C1 segment of cervical spinal cord (tissue), 14 donors: ENCODE results near the gene HOXD12.

Experiments used
- DNase-seq, 14 donors: peaks; one replicate each; lab custom pipeline; 2025; lab: John Stamatoyannopoulos, UW

Gene HOXD12

DNA sequence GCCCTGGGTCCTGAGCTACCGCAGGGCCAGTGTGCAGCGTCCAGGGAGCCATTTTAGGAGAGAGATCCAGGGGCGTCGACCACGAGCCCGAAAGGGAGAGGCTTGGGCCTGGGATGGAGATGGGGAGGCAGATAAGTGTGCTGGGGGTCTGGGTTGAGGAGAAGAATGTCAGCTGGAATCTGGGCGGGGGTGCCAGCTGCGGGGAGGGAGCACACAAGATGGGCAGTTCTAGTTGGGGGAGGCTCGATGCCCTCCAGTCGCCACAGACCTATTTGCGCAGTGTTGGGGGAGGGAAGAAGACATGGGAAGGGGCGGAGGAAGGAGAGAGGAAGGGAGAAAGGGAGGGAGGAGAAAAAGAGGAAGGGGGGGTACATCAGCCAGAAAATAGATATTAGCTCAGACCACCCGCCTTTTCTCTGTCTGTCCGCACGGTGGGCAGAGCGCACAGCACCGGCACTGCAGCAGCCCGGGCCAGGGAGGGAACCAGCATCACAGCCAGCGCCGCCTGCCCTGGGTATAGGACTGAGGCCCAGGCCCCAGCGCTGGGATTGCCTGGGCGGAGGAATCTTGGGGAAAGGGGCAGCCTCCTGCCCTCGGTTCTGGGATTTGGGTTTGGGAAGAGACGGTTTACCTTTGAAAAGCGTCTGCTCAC is 5.6 kb downstream of the HOXD12 start:
- DNase-seq: no peak

DNA sequence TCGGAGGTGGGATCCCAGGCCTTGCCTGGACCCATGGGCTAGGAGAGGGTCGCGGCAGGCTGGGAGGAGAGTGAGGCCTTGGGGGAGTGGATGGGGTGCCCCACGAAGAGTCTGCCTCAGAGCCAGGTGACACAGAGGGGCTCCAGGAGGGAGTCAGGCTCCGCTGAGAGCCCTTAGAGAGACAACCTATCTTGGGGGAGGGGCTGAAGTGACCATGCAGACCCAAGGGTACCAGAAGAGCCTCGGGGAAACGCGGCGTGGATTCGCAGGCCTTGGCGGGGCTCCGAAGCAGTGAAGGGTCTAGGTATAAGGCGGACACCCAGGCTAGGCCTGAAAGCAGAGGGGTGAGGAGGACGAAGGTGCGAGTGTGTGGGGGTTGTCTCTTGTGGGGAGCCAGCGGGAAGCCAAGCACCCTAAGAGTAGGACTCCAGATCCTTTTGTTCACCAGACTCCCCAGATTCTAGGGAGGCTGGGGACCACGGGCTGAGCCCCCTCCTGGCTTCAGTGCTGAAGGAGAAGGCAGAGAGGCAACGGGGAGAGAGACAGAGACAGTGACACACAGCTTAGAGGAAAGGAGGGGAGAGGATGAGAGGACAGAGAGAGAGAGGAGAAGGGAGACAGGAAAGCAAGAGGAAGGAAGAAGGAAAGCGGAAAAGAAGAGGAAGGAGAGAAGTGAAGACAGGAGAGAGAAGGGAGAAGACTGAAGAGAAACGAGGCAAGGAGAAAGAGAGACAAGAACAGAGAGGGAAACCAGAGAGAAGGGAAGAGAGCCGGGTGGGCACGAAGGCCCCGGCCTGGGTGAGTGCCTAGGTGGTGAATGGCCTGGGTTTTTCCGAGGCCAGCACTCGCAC is 6.4 kb downstream of the HOXD12 start:
- no peak for DNase-seq

- DNase-seq: no peak
These were observed 7.3 kb downstream of the HOXD12 start, which contains the start of gene HOXD11 for GRCh38 chr2:176106581-176107539. Gene HOXD11, plus strand, starts transcription at chr2:176107280. Its CDS starts 76 bp downstream, at chr2:176107356.

DNA sequence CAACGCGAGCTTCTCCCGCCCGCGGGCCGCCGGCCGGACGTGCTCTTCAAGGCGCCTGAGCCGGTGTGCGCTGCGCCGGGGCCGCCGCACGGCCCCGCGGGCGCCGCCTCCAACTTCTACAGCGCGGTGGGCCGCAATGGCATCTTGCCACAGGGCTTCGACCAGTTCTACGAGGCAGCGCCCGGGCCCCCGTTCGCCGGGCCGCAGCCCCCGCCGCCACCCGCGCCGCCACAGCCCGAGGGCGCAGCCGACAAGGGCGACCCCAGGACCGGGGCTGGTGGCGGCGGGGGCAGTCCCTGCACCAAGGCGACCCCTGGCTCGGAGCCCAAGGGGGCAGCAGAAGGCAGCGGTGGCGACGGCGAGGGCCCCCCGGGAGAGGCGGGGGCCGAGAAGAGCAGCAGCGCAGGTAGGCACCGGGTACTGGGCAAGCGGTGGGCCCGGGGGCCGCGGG is 8.2 kb downstream of the HOXD12 start:
- no peak for DNase-seq

DNA sequence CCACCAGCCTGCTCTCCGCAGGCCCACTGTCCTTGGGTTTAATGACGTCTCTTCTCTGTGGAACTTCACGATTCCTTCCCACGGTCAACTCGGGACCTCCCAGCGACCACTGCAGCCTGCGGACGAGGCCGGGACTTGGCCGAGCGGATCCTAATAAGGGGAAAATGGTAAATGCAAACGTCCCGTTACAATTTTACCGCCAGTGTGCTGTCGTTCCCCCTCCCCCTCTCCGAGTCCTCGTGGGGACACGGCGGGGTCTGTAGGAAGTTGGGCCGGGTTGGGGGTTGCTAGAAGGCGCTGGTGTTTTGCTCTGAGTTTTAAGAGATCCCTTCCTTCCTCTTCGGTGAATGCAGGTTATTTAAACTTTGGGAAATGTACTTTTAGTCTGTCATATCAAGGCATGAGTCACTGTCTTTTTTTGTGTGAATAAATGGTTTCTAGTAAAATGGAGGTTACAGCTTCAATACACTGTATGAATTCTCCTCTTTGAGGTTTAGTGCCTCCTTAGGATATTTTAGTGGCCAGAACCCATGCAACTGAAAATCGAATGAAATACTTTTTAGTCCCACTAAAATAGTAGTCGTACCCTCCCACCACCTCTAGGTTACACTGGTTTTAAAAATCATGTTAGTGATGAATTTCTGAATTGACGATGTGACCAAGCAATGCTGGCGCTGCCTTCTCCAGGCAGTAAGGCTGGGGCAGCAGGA is 9.8 kb downstream of the HOXD12 start:
- DNase-seq: no peak

GRCh38 chr2:176109946-176110345 is 10.4 kb downstream of the HOXD12 start:
- DNase-seq: no peak

- no peak for DNase-seq
These were observed 11.1 kb downstream of the HOXD12 start for GRCh38 chr2:176110415-176111308.

- DNase-seq: no peak
These were observed 11.7 kb downstream of the HOXD12 start for GRCh38 chr2:176111309-176111663.

DNA sequence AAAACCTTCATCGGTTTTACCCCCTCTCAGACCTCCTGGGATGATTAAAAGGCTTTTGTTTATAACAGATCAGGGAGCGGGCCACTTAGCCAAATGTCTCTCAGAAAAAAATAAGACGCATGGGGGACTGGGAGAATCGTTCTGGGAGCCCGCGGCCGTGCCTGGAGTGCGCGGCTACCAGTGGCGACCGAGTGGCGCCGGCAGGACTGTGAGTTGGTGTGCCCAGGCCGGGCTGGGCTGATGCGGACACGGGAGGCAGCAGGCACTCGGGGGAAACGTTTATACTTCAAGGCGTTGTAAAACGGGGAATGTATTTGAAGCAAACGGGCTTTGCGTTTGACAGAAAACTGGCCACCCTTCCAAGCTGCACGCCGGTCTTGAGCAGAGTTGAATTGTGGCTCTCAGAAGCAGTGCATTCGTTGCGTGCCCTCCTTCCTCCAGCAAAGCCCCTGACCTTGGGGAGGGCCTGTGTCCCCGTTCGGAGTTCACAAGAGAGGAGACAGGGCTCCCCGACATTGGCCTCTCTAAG is 12.3 kb downstream of the HOXD12 start:
- no peak for DNase-seq

DNA sequence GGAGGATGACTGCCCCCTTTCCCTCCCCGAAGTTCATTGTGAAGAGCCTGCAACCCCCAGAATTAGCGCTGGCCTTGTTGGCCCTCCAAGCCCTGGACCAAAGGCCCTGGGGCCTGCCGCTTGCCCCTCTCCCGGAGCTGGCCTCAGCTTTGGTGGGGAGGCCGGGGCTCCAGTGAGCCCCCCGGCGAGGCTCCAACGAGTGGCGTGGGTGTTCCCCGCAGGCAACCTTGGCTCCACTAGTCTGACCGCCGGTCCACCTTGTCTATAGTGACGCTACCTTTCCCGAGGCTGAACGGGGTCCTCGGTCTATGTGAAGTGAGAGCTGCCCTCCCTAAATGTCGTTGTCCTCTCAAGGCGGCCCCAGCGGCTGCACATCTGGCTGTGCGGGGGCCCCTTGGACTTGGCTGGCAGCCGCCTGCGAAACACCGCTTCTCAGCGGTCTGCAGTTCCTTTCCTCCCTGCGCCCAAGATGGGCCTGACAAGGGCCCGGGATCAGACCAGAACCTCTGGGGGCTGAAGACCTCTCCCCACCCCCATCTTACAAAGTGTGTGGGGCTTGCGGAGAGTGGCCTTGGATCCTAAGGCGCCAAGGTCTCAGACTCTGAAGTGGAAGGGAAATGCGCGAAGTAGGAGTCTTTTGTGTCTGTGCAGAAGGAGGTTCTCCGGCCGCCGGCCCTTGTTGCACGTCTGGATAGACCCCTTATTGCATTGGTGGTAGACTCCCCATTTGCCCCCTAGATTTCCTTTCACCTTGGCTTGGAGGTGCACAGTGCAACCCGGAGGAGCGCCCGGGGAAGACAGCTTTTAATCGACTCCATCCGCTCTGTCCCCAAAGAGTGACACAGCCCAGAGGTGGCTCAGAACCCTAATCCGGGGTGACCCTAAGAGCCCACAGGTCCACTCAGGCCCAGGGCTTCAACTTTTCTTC is 13.0 kb downstream of the HOXD12 start:
- no peak for DNase-seq

- no peak for DNase-seq
These were observed 14.7 kb downstream of the HOXD12 start for GRCh38 chr2:176114120-176114929.

DNA sequence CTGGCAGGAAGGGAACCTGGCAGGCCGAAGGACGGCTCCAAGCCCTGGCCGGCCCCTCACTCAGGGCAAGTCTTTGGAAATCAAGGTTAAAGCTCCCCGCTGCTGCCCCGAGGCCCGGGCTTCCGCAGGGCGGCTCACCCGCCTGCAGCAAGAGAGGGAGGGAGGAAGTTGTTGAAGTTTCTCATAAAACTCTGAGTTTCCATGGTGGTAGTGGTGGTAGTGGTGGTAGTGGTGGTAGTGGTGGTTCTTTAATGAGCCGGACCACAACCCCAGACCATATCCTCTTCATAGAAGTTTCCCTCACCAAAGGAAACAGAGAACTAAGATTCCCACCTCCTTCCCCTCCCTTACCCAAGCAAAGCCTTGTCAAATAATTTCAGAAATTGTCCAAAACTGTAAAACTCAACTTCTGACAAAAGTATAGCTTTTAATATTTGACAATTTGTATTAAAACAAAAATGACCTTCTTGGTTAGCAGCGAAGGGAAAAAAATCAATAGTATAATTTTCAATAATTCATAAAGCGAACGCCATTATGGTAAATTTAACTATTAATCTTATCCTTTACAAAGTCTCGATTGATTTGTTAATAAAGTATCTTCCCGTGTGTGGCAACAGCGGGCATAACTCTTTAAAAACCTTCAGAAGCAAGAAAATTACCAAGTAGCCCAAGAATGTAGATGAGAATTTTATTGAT is 15.5 kb downstream of the HOXD12 start:
- DNase-seq: no peak

GRCh38 chr2:176115883-176116813 is 16.6 kb downstream of the HOXD12 start, which contains the start of gene HOXD10:
Gene HOXD10, plus strand, starts transcription at chr2:176116778. Its CDS starts 56 bp downstream, at chr2:176116834.
- DNase-seq: no peak

GRCh38 chr2:176117162-176117822 is 17.7 kb downstream of the HOXD12 start:
- DNase-seq: no peak

DNA sequence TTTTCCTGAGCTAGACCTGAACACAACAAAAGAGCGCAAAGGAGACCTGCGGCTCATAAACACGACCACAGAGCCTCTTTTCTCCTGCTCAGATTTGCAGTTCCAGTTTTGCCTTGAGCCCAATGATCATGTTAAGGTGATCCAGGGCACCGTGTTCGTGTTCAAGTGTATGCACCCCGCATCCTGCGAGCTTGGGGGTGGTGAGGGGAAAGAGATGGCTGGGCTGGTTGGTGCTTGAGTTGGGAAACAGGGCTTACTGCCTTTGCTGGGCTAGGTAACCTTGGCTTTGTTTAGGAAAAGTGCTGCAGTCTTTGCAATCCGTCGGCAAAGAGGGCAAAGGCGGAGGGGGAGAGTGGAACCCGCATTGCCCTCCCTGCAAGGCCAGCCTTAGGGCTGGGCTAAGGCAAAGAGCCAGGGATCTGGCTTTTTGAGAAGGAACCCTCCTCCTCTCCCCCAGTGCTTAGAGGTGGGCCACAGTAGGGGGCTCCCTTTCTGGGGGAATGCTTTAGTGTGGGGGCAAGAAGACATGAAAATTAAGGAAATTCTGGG is 18.3 kb downstream of the HOXD12 start:
- no peak for DNase-seq
